Fibroblast of lung (primary cell): Measurements from ENCODE around the gene CIAO2B. TPM values are rescaled to one million over a fixed set of nuclear protein-coding genes. Genes with fewer than 3 reads are reported as not detected.

Experiments used
- DNase-seq, 2 donors: peaks; one replicate each; pipeline versions ENCODE4 v3.0.0 to v3.0.0-alpha.2; 2010; ENCODE audit warnings: low read depth in 2 of 2
- H2AFZ ChIP-seq: 2 replicates; pipeline ENCODE4 v1.5.1; 2012; ENCODE audit warnings: low read length, control low read depth, inconsistent platforms
- H3K27ac ChIP-seq: 2 replicates; pipeline ENCODE4 v1.5.1; 2011; ENCODE audit warnings: low read length, control low read depth; ENCODE audit not compliant: insufficient read depth
- H3K27me3 ChIP-seq: 2 replicates; pipeline ENCODE4 v1.5.1; 2011; ENCODE audit warnings: mild to moderate bottlenecking, low read length; ENCODE audit not compliant: control insufficient read depth, insufficient read depth
- H3K36me3 ChIP-seq: 2 replicates; pipeline ENCODE4 v1.5.1; 2011; ENCODE audit warnings: low read length; ENCODE audit not compliant: control insufficient read depth, insufficient read depth
- H3K4me1 ChIP-seq: 2 replicates; pipeline ENCODE4 v1.5.1; 2011; ENCODE audit warnings: low read length; ENCODE audit not compliant: control insufficient read depth, insufficient read depth; ENCODE audit errors: extremely low read depth
- H3K4me2 ChIP-seq: 2 replicates; pipeline ENCODE4 v1.5.1; 2011; ENCODE audit warnings: low read length, control low read depth; ENCODE audit not compliant: insufficient read depth; ENCODE audit errors: extremely low read depth
- H3K4me3 ChIP-seq, 4 experiments: fragments of 200-600 bp in 1 of 4; sonication (generic) in 1 of 4; replicated peaks in 1 of 4; 2 replicates each; pipeline ENCODE4 v1.5.1; 2011 to 2016; ENCODE audit warnings: low read length in 4 of 4, low read depth in 3 of 4, mild to moderate bottlenecking in 3 of 4, control low read depth in 2 of 4, inconsistent platforms in 1 of 4, mixed read lengths in 1 of 4; ENCODE audit not compliant: insufficient read depth in 1 of 4; ENCODE audit errors: control extremely low read depth in 1 of 4
- H3K79me2 ChIP-seq: 2 replicates; pipeline ENCODE4 v1.5.1; 2012; ENCODE audit warnings: mild to moderate bottlenecking, low read length, inconsistent platforms; ENCODE audit not compliant: control insufficient read depth, insufficient read depth
- H3K9ac ChIP-seq: 2 replicates; pipeline ENCODE4 v1.5.1; 2011; ENCODE audit warnings: mild to moderate bottlenecking, low read length, control low read depth; ENCODE audit not compliant: insufficient read depth
- H3K9me3 ChIP-seq: 2 replicates; pipeline ENCODE4 v1.5.1; 2012; ENCODE audit warnings: low read depth, low read length; ENCODE audit not compliant: control insufficient read depth, insufficient read depth
- H4K20me1 ChIP-seq: 2 replicates; pipeline ENCODE4 v1.5.1; 2011; ENCODE audit warnings: low read length; ENCODE audit not compliant: control insufficient read depth, insufficient read depth; ENCODE audit errors: extremely low read depth
- CTCF ChIP-seq, 2 donors: IDR thresholded peaks in 1 of 2; conservative IDR thresholded peaks in 1 of 2; 1 replicate in 1 of 2; 2 replicates in 1 of 2; pipeline ENCODE4 v1.5.1; 2011 to 2012; ENCODE audit warnings: low read length in 2 of 2, control low read depth in 1 of 2, inconsistent platforms in 1 of 2, low read depth in 1 of 2, mild to moderate bottlenecking in 1 of 2
- EZH2 ChIP-seq: IDR thresholded peaks from 2 replicates; pipeline ENCODE4 v1.5.1; 2012; ENCODE audit warnings: low read length, control low read depth, mild to moderate bottlenecking; ENCODE audit errors: missing control alignments
- polyA plus RNA-seq, 2 donors: library from polyadenylated mRNA; depleted of rRNA in 1 of 2; stranded (reverse) in 1 of 2; unstranded in 1 of 2; fragments of >200 nt; gene quantifications; 2 replicates each; pipeline ENCODE4 v1.2.1, GENCODE V29; 2011 to 2012; ENCODE audit warnings: missing spikeins in 1 of 2
- total RNA-seq: library from RNA; depleted of rRNA; stranded (reverse); fragments of >200 nt; gene quantifications from 2 replicates; pipeline ENCODE4 v1.2.1, GENCODE V29; 2014

Gene CIAO2B
- total and polyA plus RNA-seq, 2 donors (not counting 1 experiment from before 2014, with no cell fraction given) = 115 to 217 TPM

- H3K36me3 ChIP-seq = no peaks in the 10 kb centered on the region
- no peak for DNase-seq
- peaks cover 6% of the 10 kb centered on the region for H3K27me3 ChIP-seq
- no peaks in the 10 kb centered on the region for H3K79me2 ChIP-seq
- H2AFZ ChIP-seq = no peak overlapping the region
- H3K27ac ChIP-seq = no peak overlapping the region
- H4K20me1 ChIP-seq = no peaks in the 10 kb centered on the region
- TF ChIP-seq EZH2 (no peak), CTCF (conservative IDR thresholded peaks at IDR 0.05 in 1 of 2, IDR thresholded peaks at IDR 0.05 in 1 of 2; ENCODE audit: low read depth in 1 of 2, low read length in 2 of 2) (no peak)
- H3K9me3 ChIP-seq = no peaks in the 10 kb centered on the region
- no peak overlapping the region for H3K4me3 ChIP-seq
- H3K9ac ChIP-seq = no peak overlapping the region
- H3K4me1 ChIP-seq = no peaks in the 10 kb centered on the region
- no peak overlapping the region for H3K4me2 ChIP-seq
These were observed 22.4 kb downstream of the CIAO2B start for GRCh38 chr16:66911801-66912200.

GRCh38 chr16:66911112-66911511 lies 23.1 kb downstream of the CIAO2B start:
- no peaks in the 10 kb centered on the region for H3K9me3 ChIP-seq
- no peak for DNase-seq
- peaks cover 5% of the 10 kb centered on the region for H3K27me3 ChIP-seq
- H3K36me3 ChIP-seq = no peaks in the 10 kb centered on the region
- no peaks in the 10 kb centered on the region for H3K4me1 ChIP-seq
- no peak overlapping the region for H3K27ac ChIP-seq
- no peaks in the 10 kb centered on the region for H4K20me1 ChIP-seq
- H3K9ac ChIP-seq = no peak overlapping the region
- TF ChIP-seq EZH2 = no peak
- TF ChIP-seq CTCF (conservative IDR thresholded peaks at IDR 0.05 in 1 of 2, IDR thresholded peaks at IDR 0.05 in 1 of 2; ENCODE audit: low read depth in 1 of 2, low read length in 2 of 2) = no peak
- no peak overlapping the region for H3K4me2 ChIP-seq
- H3K4me3 ChIP-seq = no peak overlapping the region
- no peaks in the 10 kb centered on the region for H3K79me2 ChIP-seq
- no peak overlapping the region for H2AFZ ChIP-seq

- Histone ChIP-seq H3K4me1 (peaks cover 5% of the 10 kb centered on the region), H3K79me2 (no peaks in the 10 kb centered on the region), H4K20me1 (no peaks in the 10 kb centered on the region), H3K27me3 (peaks cover 3% of the 10 kb centered on the region), H3K9ac (no peak overlapping the region), H3K4me2 (no peak overlapping the region), H2AFZ (no peak overlapping the region), H3K9me3 (no peaks in the 10 kb centered on the region), H3K27ac (no peak overlapping the region), H3K36me3 (no peaks in the 10 kb centered on the region), H3K4me3 (no peak overlapping the region)
- TF ChIP-seq CTCF (conservative IDR thresholded peaks at IDR 0.05 in 1 of 2, IDR thresholded peaks at IDR 0.05 in 1 of 2; ENCODE audit: low read depth in 1 of 2, low read length in 2 of 2) = no peak
- TF ChIP-seq EZH2 = no peak
- no peak for DNase-seq
These were observed 23.8 kb downstream of the CIAO2B start for GRCh38 chr16:66910175-66910940.
